Activated CD8-positive, alpha-beta memory T cell treated with anti-CD3 and anti-CD28 coated beads for 48 hours (primary cell): ENCODE data around the gene LMNTD2.
"Not testable (repeated sequence)": the region's sequence is repeated elsewhere in the genome, so short reads cannot be mapped to it uniquely, and the experiment has no call there.

Experiments
- DNase-seq, 3 experiments: peaks; one replicate each; pipeline ENCODE4 v3.0.0-alpha.2; 2020; ENCODE audit warnings: low read depth in 2 of 3, low spot score in 2 of 3

LMNTD2 gene

DNA sequence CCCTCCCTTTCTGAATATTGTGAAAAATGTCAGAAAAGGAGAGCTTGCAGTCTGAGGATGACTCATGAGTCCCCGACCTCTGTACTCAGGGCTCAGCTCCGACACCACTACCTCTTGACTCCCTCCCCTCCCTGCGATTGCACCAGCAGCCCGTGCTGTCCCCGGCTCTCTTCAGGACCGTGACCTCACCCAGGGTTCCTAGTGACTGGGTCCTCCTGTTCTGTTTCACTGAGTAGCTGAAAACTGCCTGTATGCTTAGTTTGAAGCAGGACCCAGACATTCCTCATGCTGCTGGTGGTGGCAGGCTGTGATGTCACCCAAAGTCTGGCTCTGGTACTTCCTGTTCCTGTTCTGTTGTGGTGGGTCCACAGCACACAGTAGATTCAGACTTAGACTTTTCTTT, 27.4 kb upstream of the LMNTD2 start:
- DNase-seq: peak; percentile 42 to 49 (median 48)

DNA sequence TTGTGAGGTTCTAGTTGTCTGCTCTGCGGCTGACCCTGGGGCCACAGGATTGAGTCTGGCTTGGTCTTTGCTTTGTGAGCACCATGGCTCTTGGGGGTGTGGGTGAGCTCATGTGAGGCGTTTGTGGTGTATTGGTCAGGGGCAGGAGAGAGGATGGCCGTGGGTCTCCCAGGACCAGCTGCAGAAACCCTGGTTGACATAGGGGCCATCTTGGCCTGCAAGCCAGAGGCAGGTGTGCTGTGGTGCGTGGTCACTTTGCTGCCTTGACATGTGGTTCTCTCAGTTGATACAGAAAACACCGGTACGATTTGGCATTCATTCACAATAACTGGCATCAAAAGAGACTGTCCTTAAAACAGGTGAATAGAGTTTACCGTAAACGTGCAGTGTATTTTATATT, 27.0 kb upstream of the LMNTD2 start:
- no peak for DNase-seq

DNA sequence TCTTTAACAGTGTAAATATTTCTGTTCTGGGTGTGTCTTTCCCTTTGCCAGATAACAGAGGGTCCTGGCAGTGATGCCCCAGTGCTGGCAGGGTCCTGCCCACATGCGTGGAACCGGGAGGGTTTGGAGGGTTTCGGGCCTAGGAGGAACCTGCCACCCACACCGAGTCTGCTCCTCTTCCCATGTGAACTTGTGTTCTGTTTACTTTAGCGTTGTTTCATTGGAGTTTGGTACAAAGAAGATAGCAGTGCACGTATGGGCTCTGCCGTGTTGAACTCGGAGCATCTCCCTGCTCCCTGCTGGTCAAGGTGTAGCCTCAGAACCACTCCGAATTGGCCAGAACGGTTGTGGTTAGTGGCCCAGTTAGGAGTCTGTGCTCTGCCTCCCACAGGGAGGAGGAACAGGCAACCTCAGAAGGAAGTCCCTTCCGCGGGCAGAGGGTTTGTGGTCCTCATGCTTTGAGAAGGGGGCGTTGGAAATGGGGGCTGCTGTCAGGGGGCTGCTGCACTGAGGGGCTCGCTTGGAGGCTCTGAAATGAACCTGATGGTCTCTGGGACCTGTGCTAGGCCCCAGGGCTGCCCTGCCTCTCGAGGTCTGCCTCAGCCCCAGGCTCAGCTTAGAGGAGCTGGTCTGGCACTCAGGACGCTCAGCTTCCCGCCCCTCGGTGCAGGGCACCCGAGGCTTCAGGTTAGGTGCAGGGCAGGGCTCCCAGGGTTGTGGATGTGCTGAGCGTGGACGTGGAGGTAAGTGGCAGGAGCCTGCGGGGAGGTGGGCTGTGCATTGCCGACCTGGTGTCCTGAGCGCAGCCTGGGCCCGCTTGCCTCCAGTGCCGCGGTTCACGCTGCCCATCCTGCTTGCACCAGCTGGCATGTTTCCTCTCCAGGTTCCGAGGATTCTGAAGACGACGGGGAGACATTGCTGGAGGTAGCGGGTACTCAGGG, 26.1 kb upstream of the LMNTD2 start:
- no peak for DNase-seq

GRCh38 chr11:584287-584686, 23.7 kb upstream of the LMNTD2 start:
- no peak for DNase-seq

- no peak for DNase-seq
These were observed 21.2 kb upstream of the LMNTD2 start for GRCh38 chr11:581752-582151.

- DNase-seq: no peak
These were observed 20.8 kb upstream of the LMNTD2 start for GRCh38 chr11:581342-581741.

DNA sequence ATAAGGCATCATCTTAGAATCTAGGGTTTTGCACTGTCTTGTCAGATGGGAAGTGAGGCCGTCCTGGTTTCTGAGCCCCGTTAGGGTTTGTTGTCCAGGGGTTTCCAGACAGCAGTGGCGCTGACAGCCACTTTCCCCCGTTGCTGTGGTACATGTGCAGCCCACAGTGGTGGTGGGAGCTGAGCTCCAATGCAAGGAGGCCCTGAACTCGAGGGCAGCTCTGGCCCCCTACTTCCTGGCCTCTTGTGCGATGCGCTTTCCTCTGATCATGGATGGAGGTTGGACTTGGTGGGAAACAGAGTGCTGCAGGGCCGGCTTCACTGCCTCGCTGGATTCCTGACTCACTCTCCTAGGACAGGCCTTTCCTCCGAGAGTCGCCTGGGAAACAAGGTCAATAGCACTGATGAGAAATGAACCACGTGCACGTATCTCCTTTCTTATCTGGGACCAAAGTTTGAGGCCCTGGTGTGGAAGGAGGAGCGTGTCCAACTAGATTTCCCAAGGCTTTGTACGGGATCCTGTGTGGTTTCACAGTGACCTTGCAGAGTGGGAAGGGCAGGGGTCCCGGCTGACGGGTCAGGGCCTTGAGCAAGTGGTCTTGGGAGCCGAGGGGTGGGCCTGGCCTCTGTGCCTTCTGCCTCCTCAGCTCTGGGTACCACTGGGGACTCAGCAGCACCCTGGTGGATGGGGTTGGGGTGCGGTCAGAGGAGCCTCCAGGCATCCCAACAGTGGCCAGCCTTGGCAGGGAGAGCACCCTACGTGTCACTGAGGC, 19.5 kb upstream of the LMNTD2 start:
- no peak for DNase-seq

DNA sequence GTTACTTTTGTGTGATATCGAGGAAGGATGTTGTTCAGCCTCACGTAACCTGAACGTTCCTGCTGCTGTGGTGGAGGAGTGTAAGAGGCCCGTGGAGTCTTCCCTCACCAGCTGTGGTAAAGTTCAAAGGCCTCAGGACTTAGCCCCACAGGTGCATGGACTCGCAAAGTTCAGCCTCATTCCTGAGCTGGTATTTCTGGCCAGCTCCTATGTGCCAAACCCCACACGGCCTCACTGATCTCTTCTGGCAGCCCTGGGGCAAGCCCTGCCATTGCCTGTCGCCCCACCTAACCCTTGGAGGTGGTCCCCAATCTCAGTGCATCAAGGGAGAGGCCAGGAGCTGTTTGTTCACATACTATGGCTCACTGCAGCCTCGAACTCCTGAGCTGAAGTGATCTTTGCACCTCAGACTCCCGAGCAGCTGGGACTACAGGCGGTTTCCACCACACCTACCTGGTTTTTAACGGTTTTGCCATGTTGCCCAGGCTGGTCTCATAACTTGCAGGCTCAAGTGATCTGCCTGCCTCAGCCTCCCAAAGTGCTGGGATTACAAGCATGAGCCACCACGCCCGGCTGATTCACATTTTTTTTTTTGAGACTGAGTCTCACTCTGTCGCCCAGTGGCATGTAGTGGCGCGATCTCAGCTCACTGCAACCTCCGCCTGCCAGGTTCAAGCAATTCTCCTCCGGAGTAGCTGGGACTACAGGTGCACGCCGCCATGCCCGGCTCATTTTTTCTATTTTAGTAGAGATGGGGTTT, 17.9 kb upstream of the LMNTD2 start:
- DNase-seq: no peak

GRCh38 chr11:577611-577894, 17.0 kb upstream of the LMNTD2 start:
- DNase-seq: no peak

DNA sequence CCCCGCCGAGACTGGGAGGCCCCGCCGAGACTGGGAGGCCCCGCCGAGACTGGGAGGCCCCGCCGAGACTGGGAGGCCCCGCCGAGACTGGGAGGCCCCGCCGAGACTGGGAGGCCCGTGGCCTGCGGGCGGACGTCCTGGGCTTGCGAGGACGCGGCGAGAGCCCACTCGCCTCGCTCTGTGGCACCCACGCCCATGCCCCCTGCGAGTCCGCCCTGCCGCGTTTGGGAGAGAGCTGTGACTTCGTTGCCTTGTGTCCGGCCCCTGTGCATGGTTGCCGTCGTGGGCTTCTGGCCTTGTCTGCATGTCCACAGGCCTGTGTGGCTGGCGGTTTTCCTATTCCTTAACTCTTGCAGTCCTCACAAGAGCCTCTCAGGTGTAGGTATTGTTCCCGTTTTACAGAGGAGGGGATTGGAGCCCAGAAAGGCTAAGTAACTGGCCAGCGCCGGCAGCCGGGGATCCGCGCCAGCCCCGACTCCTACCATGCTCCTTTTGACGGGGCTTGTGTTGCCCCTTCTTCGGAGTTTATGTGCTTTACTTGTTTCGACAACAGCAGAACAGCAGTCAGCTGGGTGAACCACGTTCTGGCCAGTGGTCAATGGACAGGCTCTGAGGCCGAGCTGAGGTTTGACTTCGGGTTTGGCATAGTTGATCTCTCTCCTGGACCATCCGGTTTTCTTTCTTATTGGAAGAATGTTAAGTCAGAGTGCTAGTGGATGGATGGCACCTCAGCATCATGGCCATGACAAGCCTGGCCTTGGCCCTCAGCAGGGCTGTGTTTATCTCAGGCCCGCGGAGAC, 16.5 kb upstream of the LMNTD2 start:
- DNase-seq: no peak

- DNase-seq: peak; percentile 83 to 91 (median 87)
These were observed 15.6 kb upstream of the LMNTD2 start, which contains the start of gene PHRF1 for GRCh38 chr11:575996-576768. Gene PHRF1, plus strand, starts transcription at chr11:576470. Its CDS starts 5,043 bp downstream, at chr11:581513.

DNA sequence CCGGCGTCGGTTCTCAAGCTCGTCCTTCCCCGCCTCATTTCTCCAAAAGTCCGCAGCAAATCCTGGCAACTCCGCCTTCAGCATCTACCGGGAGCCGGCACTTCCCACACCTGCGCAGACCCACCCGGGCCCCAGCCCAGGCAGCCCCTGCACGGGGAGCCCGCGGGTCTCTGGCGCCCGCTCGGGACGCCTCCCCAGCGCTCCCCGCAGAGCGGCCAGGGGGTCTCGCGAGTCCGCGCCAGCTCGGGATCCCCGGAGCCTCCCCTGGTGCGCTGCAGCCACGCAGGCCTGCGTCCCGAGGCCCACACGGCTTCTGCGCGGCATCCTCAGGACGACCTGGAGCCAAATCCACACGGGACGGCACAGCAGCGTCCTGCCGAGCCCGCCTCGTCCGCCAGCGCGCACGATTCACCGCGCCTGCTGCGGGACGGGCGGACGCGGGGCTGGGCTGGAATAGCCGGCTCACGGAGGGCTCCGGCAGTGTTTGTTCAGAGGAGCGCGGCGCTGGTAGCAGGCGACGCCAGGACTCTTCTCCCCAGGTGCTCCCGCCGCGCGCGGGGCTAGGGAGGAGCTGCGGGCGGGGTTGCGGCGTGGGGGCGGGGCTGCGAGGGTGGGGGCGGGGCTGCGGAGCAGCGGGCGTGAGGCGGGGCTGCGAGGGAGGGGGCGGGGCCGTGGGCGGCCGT, 14.9 kb upstream of the LMNTD2 start:
- DNase-seq: peak in 1 of 3 experiments; percentile 58

DNA sequence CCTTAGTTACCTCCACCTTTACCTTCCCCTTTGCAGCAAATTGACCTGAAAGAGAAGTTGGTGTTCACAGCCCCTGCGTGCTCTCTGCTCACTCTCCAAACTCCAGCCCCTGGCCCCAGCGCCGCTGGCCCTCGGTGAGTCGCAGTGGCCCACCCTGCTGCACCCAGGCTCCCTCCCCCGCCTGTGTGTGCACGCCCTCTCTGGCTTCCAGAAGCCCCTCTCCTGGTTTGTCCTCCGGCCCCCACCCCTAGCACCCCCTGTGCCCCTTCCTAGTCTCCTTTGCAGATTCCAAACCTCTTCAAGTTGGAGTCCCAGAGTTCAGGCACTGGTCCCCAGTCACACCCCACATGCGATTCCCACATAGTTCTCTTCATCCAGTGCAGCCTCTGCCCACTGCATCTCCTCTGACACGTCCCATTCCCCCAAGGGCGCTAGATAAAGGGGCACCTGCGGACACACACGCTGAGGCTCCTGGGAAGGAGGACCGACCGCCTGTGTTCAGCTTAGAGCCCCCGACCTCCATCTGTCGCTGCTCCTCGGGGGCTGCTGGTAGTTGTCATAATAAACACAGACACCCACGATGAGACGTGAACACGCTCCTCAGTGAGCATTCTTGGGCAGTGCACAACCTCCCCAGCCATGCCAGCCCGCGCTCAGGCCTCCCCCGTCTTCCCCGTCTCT, 14.2 kb upstream of the LMNTD2 start:
- no peak for DNase-seq

DNA sequence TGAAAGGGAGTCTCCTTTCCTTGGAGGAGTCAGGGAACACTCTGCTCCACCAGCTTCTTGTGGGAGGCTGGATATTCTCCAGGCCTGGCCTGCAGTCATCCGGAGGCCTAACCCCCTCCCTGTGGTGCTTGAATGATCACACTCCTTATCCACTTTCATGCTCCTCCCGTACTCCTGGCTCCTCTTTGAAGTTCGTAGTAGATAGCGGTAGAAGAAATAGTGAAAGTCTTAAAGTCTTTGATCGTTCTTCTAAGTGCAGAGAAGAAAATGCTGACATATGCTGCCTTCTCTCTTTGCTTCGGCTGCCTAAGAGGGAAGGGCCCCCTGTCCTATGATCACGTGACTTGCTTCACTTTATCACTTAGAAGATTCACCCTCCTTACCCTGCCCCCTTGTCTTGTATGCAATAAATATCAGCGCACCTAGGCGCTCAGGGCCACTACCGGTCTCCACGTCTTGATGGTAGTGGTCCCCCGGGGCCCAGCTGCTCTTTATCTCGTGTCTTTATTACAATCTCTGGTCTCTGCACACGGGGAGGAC, 13.6 kb upstream of the LMNTD2 start:
- not testable (repeated sequence) for DNase-seq

DNA sequence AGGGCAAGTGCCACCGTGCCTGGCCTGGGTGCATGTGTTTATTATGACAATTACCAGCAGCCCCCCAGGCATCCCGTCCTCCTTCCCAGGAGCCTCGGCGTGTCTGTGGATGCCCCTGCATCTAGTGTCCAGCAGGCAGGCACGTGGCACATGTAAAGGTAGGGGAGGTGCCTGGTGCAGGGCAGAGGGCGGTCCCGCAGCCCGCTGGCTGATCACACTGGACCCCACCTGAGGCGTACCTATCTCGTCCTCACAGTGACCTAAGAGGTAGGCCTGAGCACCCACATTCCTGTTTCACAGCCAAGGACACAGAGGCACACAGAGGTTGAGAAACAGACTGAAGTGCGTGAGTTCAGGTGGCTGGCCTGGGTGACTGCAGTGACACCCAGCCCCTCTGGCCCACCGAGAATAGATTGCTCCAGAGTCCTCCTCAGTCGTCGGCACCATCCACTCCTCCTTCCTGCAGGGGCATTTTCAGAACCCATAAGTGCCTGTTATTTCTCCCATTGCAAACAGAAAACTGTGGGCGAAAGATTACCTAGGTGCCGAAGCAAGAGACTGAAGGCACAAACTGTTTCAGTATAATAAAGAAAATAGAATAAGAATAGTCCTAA, 12.7 kb upstream of the LMNTD2 start:
- no peak for DNase-seq

DNA sequence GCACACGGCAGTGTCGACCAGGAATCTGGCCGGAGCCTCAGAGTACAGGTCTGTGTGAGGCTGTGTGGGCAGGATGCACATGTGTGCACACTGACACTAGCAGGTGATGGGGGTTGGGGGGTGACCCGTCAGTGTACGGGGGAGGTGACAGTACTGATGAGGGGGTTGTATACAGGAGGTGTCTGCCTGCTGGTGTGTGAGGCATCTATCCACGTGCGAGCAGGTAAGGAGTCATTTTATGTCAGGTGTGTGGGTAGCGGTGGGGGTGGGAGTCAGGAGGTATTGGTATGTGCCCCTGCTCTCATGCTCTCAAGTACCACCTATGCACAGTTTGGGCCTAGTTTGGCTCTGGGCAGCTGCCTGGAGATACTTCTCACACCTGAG, 11.3 kb upstream of the LMNTD2 start:
- no peak for DNase-seq

DNA sequence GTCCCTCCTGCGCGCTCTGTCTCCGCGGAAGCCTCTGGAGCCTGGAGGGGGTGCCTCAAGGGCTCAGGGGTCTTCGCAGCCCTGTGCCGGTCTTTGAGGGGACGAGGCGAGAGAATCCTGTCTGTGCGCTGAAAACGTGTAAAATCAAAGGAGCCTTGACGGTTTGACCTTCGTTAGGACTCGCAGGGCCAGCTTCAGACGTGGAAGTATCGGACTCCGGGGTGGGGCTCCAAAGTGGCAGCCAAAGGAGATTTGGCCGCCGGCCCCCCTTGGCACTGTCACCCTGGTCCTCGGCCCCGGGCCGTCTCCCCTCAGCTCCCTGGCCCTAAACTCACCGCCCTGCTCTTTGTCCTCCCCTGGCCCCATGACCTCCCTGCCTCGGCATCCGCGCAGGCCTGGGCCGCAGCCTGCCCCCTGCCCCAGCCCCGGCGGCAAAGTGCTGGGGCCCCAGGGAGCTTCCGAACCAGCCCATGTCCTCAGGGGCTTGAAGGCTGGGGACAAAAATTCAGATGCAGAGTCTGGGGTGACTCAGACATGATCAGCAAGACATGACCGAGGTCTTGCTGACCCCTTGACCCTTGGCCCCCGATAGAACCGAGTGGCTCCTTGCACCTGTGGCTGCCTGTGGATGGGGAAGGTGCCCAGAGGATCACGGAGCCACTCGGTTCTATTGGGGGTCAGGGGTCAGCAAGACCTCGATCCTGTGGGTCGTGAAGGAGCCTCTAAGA, 8.8 kb upstream of the LMNTD2 start:
- no peak for DNase-seq
